Activated T-helper 1 cell treated with Interleukin-2 at 50 U/mL for 16 hours (primary cell): ENCODE measurements around the gene HDGF.

Source experiments
- DNase-seq: peaks from one replicate; pipeline ENCODE4 v3.0.0-alpha.2; 2020; ENCODE audit warnings: low read depth

HDGF gene

DNA sequence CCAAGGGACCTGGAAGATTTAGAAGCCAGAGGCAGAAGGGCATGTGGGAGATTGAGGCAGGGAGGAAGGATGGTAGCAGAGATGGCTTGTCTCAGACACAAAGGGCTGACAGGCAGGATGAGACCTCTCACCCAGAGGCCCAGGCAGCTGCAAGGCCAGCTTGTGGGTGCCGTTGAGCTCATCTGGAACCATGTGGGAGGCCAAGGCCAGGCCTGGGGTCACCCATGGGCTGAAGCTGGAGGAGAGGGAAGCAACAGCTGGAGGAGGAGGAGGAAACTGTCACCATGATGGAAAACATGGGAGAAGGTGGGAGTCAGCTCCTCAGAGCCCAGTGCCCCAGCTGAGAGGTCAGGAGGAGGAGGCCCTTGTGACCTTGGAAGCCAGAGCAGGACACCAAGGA is 52.5 kb downstream of the HDGF start:
- DNase-seq: no peak

DNA sequence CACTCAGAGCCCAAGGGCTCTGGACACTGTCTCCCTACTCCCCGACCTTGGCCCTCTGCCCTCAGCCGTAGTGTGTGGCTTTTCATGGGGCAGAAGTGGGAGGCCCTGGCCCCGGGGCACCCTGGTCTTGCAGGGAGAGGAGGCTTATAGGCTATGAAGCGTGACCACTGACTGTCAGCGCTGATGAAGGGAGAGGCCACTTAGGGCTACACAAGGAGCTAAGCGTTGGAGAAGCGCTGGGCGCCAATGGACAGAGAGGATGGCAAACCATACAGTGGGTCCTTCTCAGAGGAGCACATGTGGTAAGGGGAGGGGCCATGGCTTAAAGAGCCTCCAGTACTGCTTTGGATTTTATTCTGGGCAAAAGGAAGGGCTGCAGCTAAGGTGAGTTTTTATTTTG is 54.0 kb downstream of the HDGF start:
- DNase-seq: no peak

DNA sequence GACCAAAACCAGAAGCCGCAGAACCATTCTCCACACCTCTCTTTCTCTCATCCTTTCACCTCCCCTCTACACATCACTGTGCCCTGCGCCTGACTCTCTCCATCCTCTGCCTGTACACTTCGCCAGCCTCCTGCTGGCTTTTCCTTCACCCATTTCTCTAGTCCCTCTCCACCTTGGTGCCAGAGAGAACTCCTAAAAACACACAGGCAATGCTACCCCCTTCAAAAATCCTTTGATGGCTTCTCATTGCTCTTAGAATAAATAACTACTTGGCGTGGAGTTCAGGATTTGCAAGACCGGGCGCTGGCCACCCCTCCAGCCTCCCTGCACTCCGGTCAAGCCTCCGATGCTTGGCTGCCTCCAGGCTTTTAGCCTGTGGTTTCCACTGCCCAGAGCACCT is 54.7 kb downstream of the HDGF start:
- no peak for DNase-seq

DNA sequence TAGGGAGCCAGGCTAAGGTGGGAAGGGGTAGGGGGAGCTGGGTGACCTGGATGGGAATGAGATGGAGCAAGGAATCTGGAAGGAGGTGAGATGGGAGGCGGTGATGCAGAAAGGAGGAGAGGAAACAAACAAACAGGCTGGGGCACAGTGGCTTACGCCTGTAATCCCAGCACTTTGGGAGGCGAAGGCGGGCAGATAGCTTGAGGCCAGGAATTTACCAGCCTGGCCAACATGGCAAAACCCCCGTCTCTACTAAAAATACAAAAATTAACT is 56.8 kb downstream of the HDGF start:
- DNase-seq: no peak

DNA sequence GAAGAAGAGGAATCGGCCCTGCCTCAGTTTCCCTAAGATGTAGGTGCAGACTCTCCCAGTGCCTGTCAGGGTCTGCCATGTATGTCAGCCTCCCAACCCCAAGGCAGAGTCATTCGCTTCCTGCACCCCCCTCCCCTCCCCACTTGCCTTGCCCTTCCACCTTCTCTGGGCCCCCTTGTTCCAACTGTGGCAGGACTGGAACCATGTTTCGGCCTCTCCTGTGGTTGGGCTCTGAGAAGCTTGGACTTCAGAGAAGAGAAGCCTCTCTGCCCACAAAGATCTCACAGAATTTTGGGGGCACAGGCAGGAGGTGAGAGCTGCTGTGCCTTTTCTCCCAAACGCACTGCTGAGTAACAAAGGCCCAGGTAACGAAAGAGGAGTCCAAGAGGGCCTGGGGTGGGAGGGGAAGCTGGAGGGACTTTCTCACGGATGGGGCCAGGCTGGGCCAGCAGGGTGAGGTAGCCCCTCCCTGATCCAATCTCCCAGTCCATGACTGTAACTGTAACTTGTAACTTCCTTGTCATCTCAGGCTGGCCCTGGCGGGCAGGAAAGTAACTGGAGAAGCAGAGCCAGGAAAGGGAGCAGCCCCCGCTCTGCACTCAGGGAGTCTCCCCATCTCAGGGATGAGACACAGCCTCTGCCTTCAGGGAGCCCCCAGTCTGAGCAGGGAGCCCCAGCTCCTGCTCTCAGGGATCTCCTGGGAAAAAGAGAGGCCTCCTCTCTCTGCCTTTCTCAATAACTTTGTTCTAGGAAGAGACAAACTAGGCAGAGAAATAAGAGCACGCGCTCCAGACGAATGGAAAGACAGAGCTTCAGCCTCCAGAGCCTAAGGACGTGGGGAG is 57.4 kb downstream of the HDGF start:
- no peak for DNase-seq

DNA sequence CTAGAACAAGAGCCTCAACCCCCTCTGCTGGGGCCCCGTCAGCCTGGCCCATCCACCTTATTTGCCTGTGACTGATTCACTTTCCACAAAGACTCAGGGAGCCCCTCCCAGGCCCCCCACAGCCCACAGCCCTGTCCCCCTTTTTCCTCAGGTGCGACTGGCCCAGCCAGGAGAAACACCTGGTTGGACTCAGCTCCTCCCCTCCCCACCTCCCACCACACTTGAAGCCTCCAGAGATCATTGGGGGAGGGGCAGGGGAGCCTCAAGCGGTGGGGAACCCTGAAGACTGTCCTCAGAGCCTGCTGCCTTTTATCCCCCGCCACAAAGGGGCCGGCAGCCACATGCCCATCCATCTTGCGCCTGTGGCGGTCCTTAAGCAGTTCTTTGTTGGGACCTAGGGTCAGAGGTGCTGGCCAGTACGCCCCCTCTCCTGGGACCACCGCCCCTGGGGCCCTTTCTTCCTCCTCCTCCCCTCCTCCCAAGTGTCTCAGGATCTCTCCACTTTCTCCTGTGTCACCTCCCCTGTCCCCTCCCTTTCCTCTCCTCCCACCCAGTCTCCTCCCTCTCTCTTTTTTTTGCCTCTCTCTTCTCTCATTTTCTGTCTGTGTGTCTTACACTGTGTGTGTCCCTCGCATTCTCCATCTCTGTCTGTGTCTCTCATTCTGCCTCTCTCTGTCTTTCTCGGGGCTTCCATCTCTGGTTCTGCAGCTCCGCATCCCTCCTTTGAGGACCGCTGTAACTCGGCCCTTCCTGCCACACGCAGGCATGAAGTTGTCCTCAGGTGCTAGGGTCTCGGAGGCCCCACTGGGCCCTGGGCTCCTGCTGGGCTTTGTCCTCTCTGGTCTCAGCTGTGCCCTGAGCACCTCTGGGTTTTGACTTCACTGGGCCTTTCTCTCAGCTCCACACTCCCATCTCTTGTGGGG is 58.3 kb downstream of the HDGF start:
- DNase-seq: no peak

GRCh38 chr1:156692441-156692924 is 59.0 kb downstream of the HDGF start:
- no peak for DNase-seq
